K562 (cell line): Measurements from ENCODE around the gene UNC45A. TPM values are rescaled to one million over a fixed set of nuclear protein-coding genes. Genes with fewer than 3 reads are reported as not detected.

Experiments
- ADNP ChIP-seq: fragments of 200-800 bp; sonication (Bioruptor generic); IDR thresholded peaks from 2 replicates; pipeline ENCODE4 v1.6.1; 2016; ENCODE audit warnings: missing genetic modification characterization, missing compliant biosample characterization
- BCL6 ChIP-seq: fragments of 250-450 bp; sonication (Bioruptor Pico); IDR thresholded peaks from 2 replicates; pipeline ENCODE4 v1.4.0; 2020
- CHD2 ChIP-seq: IDR thresholded peaks from 2 replicates; pipeline ENCODE4 v1.6.1; 2011; ENCODE audit warnings: low read depth, low read length
- E2F3 ChIP-seq: fragments of 250-450 bp; sonication (Bioruptor Pico); IDR thresholded peaks from 2 replicates; pipeline ENCODE4 v1.4.0; 2020; ENCODE audit warnings: mild to moderate bottlenecking
- EZH2 ChIP-seq: IDR thresholded peaks from 2 replicates; pipeline ENCODE4 v1.6.1; 2012; ENCODE audit warnings: low read depth, mild to moderate bottlenecking, inconsistent platforms, low read length, borderline replicate concordance
- FOS ChIP-seq: IDR thresholded peaks from 3 replicates; pipeline ENCODE4 v1.6.1; 2011; ENCODE audit not compliant: insufficient read length; ENCODE audit errors: extremely low read depth
- GATAD2A ChIP-seq: fragments of 450-650 bp; IDR thresholded peaks from 2 replicates; pipeline ENCODE4 v1.6.1; 2017
- GTF2A2 ChIP-seq: IDR thresholded peaks from 2 replicates; pipeline ENCODE4 v1.6.1; 2016; ENCODE audit warnings: mild to moderate bottlenecking, missing genetic modification characterization, missing compliant biosample characterization
- HDAC8 ChIP-seq: fragments of 450-650 bp; IDR thresholded peaks from 2 replicates; pipeline ENCODE4 v1.6.1; 2016; ENCODE audit warnings: mild to moderate bottlenecking, missing genetic modification characterization, moderate library complexity, missing compliant biosample characterization
- HMGN3 ChIP-seq: IDR thresholded peaks from 2 replicates; pipeline ENCODE4 v1.6.1; 2011; ENCODE audit warnings: borderline replicate concordance, low read depth, mild to moderate bottlenecking, mixed read lengths, low read length; ENCODE audit not compliant: insufficient read length; ENCODE audit errors: extremely low read depth
- L3MBTL2 ChIP-seq: fragments of 450-650 bp; IDR thresholded peaks from 2 replicates; pipeline ENCODE4 v1.6.1; 2016; ENCODE audit warnings: mild to moderate bottlenecking, moderate library complexity
- LEF1 ChIP-seq: fragments of 450-650 bp; IDR thresholded peaks from 2 replicates; pipeline ENCODE4 v1.6.1; 2016; ENCODE audit warnings: mild to moderate bottlenecking
- MXD1 ChIP-seq: fragments of 250-450 bp; sonication (Bioruptor Pico); IDR thresholded peaks from 2 replicates; pipeline ENCODE4 v1.8.0; 2021; ENCODE audit warnings: borderline replicate concordance, mild to moderate bottlenecking, moderate library complexity; ENCODE audit not compliant: poor library complexity, severe bottlenecking
- NEUROD1 ChIP-seq: fragments of 150-350 bp; IDR thresholded peaks from 2 replicates; pipeline ENCODE4 v1.6.1; 2014; ENCODE audit warnings: borderline replicate concordance, low read length, low read depth; ENCODE audit not compliant: partially characterized antibody
- NFRKB ChIP-seq: fragments of 450-650 bp; IDR thresholded peaks from 2 replicates; pipeline ENCODE4 v1.6.1; 2016; ENCODE audit warnings: low read depth
- PHF20 ChIP-seq: fragments of 450-650 bp; IDR thresholded peaks from 2 replicates; pipeline ENCODE4 v1.6.1; 2018; ENCODE audit not compliant: partially characterized antibody
- RB1 ChIP-seq: fragments of 450-650 bp; IDR thresholded peaks from 2 replicates; pipeline ENCODE4 v1.6.1; 2017; ENCODE audit warnings: low read depth, mild to moderate bottlenecking
- SMAD1 ChIP-seq: fragments of 150-350 bp; IDR thresholded peaks from 2 replicates; pipeline ENCODE4 v1.6.1; 2014; ENCODE audit warnings: low read length, low read depth; ENCODE audit not compliant: partially characterized antibody
- SRF ChIP-seq, 2 experiments: fragments of 250-450, 450-650 bp in 1 of 2; sonication (Bioruptor Pico) in 1 of 2; sonication (generic) in 1 of 2; formaldehyde crosslinking; IDR thresholded peaks; 2 replicates each; pipeline versions ENCODE4 v1.5.0 to v1.5.1; 2020 to 2022; ENCODE audit warnings: mild to moderate bottlenecking in 1 of 2, missing genetic modification reagents in 1 of 2
- U2AF2 ChIP-seq: fragments of 200-400 bp; formaldehyde crosslinking; optimal IDR thresholded peaks from 2 replicates; pipeline ENCODE3; 2017; ENCODE audit warnings: low read depth, mild to moderate bottlenecking, low read length
- ZBTB2 ChIP-seq: fragments of 450-650 bp; IDR thresholded peaks from 2 replicates; pipeline ENCODE4 v1.6.1; 2016; ENCODE audit warnings: antibody characterized with exemption
- ZFP1 ChIP-seq: fragments of 450-650 bp; formaldehyde crosslinking; IDR thresholded peaks from 2 replicates; pipeline ENCODE4 v1.4.0; 2020; ENCODE audit warnings: mild to moderate bottlenecking, mixed read lengths
- ZNF175 ChIP-seq: fragments of 200-800 bp; sonication (Bioruptor generic); IDR thresholded peaks from 2 replicates; pipeline ENCODE4 v1.6.1; 2016; ENCODE audit warnings: low read depth, mild to moderate bottlenecking, missing genetic modification characterization, missing compliant biosample characterization
- polyA plus RNA-seq, 8 experiments: library from polyadenylated mRNA; depleted of rRNA in 4 of 8; stranded (reverse) in 5 of 8; unstranded in 3 of 8; fragments of >200 nt; fragmentation: Nextera tagmentation in 2 of 8; fragmentation: Illumina TruSeq in 1 of 8; extraction: Ambion mirVana in 2 of 8; extraction: Trizol in 1 of 8; gene quantifications; 2 replicates each; pipeline versions ENCODE4 v1.2.1 to v1.2.3, GENCODE V29; 2011 to 2014; ENCODE audit warnings: inconsistent platforms in 1 of 8, missing spikeins in 1 of 8
- total RNA-seq, 7 experiments: library from RNA; depleted of rRNA in 6 of 7; stranded (reverse); fragments of >200 nt in 6 of 7; fragmentation: Illumina TruSeq in 2 of 7; extraction: Trizol in 2 of 7; gene quantifications; 2 replicates each; pipeline versions ENCODE4 v1.2.1 to v1.2.3, GENCODE V29; 2011 to 2021; ENCODE audit warnings: low replicate concordance in 1 of 7
- TF ChIP-seq, protein P1 (sequence below): IDR thresholded peaks from 2 replicates; pipeline ENCODE4 v1.6.1; 2016; ENCODE audit warnings: missing genetic modification characterization, missing compliant biosample characterization
- TF ChIP-seq, protein P2 (sequence below): sonication (generic); formaldehyde crosslinking; IDR thresholded peaks from 2 replicates; pipeline ENCODE4 v1.8.0; 2022; ENCODE audit warnings: mild to moderate bottlenecking, low read depth, missing genetic modification reagents

The UNC45A gene
- total and polyA plus RNA-seq, 9 of the 15 experiments (the other 6 are each of a cell fraction or from before 2014, with no cell fraction given) = 22.4 to 79.3 (median 43.7) TPM

GRCh38 chr15:90994417-90995311, 59.6 kb downstream of the UNC45A start, which contains the start of gene PRC1 (continued):
- TF ChIP-seq GTF2A2 (tag) (no peak), ZNF175 (CRISPR knock-in tag) (no peak), PHF20 (peak; percentile 77), U2AF2 (no peak), GATAD2A (no peak), FOS (peak; percentile 49), NFRKB (peak; percentile 67; the same call in 1 of the 2 replicates), LEF1 (no peak), ADNP (tag) (no peak), SRF (CRISPR knock-in tag; IDR thresholded peaks at IDR 0.05) (peak in 1 of 2 experiments; percentile 75; a peak in 2 of 4 replicates), EZH2 (no peak), L3MBTL2 (peak; percentile 52; the same call in 1 of the 2 replicates), MXD1 (no peak), ZBTB2 (peak; percentile 51; the same call in 1 of the 2 replicates), SMAD1 (peak; percentile 23), BCL6 (CRISPR knock-in tag) (no peak), RB1 (peak; percentile 82; the same call in 1 of the 2 replicates), ZFP1 (CRISPR knock-in tag) (no peak), NEUROD1 (peak; percentile 54), HDAC8 (tag) (no peak), E2F3 (CRISPR knock-in tag) (peak; percentile 87), CHD2 (peak; percentile 89), HMGN3 (peak; percentile 94)
- TF ChIP-seq, protein P1, sequence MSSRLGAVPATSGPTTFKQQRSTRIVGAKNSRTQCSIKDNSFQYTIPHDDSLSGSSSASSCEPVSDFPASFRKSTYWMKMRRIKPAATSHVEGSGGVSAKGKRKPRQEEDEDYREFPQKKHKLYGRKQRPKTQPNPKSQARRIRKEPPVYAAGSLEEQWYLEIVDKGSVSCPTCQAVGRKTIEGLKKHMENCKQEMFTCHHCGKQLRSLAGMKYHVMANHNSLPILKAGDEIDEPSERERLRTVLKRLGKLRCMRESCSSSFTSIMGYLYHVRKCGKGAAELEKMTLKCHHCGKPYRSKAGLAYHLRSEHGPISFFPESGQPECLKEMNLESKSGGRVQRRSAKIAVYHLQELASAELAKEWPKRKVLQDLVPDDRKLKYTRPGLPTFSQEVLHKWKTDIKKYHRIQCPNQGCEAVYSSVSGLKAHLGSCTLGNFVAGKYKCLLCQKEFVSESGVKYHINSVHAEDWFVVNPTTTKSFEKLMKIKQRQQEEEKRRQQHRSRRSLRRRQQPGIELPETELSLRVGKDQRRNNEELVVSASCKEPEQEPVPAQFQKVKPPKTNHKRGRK (tag) = no peak
- TF ChIP-seq, protein P2, sequence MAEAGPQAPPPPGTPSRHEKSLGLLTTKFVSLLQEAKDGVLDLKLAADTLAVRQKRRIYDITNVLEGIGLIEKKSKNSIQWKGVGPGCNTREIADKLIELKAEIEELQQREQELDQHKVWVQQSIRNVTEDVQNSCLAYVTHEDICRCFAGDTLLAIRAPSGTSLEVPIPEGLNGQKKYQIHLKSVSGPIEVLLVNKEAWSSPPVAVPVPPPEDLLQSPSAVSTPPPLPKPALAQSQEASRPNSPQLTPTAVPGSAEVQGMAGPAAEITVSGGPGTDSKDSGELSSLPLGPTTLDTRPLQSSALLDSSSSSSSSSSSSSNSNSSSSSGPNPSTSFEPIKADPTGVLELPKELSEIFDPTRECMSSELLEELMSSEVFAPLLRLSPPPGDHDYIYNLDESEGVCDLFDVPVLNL (CRISPR knock-in tag) = peak; percentile 96
